ENCODE data around the gene ADGRV1. TPM values are rescaled to one million over a fixed set of nuclear protein-coding genes. Genes with fewer than 3 reads are reported as not detected.
"Not testable (repeated sequence)": the region's sequence is repeated elsewhere in the genome, so short reads cannot be mapped to it uniquely, and the experiment has no call there.

The ADGRV1 gene
- total RNA-seq, 4 donors from 2014 or later: 2.5 to 7.5 (median 4.5) TPM

DNA sequence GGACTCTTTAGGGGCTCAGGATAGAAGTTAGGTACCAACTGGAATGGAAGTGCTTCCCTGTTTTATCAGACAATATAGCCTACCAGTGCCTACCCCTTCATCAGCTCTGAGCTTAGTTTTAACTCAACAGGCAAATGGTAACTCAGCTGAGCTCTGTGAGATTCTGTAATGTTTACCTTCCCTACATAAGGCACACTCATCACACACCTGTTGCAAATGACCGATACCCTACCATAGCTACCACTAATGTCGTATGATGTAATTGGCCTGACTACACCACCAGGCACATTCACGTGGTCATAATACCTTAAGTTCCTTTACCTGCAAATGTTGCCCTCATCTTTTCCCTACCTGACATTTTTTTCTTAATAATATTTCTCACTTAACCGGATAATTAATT lies 254.8 kb downstream of the ADGRV1 start:
- Histone ChIP-seq H3K4me3 (no peak overlapping the region), H3K27ac (no peak overlapping the region), H3K9me3 (no peaks in the 10 kb centered on the region), H3K27me3 (no peaks in the 10 kb centered on the region), H3K4me1 (no peaks in the 10 kb centered on the region), H3K36me3 (no peaks in the 10 kb centered on the region)
- DNase-seq (ENCODE audit: low spot score in 2 of 2): no peak
- 92% methylated on average over 4 of the region's 4 CpGs for WGBS
- no peak for TF ChIP-seq POLR2AphosphoS5 (IDR thresholded peaks at IDR 0.05)

DNA sequence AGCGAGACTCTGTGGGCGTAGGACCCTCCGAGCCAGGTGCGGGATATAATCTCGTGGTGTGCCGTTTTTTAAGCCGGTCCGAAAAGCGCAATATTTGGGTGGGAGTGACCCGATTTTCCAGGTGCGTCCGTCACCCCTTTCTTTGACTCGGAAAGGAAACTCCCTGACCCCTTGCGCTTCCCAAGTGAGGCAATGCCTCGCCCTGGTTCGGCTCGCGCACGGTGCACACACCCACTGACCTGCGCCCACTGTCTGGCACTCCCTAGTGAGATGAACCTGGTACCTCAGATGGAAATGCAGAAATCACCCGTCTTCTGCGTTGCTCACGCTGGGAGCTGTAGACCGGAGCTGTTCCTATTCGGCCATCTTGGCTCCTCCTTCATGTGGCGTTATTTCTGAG lies 263.5 kb downstream of the ADGRV1 start:
- H3K27ac ChIP-seq; H3K36me3 ChIP-seq; H3K9me3 ChIP-seq; H3K4me1 ChIP-seq; H3K4me3 ChIP-seq; H3K27me3 ChIP-seq; DNase-seq (ENCODE audit: low spot score in 2 of 2): not testable (repeated sequence)
- WGBS: 91% methylated on average over 23 of the region's 26 CpGs

DNA sequence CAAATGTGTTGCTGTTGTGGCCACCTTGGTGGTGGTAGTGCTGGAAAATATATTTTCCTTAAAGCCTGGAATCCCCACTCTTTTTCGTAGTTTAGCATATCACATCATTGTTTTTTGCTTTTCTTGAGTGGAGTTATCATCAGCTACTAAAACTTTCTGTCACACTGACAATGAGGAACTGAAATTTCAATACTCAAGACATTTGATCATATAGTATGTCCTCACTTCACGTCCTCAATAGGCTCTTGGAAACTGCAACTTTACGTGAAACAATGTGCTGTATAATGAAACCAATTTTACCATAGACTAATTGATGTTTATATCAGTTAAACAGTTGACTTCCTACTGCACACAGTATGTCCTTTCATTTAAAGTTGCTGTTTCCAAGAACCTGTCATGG lies 265.8 kb downstream of the ADGRV1 start:
- H3K9me3 ChIP-seq: no peaks in the 10 kb centered on the region
- WGBS: 80% methylated on average over 3 of the region's 3 CpGs

DNA sequence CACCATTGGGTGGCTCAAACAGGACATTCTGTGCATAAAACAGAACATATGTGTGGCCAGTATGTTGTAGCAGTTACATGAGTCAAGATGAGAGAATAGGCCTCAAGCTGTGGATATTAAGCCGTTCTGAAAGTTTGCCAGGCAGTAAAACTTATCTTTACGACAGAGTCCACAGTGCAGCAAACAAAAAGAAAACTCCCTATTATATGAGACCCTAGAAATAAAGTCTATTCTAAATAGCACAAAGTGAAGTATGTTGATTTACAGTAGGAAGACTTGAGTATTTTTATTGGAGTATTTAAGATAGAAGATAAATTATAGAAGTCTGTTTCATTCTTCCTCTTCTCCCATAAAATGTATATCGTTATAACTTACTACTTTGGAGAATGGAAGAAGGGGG lies 271.5 kb downstream of the ADGRV1 start:
- TF ChIP-seq, protein P1, sequence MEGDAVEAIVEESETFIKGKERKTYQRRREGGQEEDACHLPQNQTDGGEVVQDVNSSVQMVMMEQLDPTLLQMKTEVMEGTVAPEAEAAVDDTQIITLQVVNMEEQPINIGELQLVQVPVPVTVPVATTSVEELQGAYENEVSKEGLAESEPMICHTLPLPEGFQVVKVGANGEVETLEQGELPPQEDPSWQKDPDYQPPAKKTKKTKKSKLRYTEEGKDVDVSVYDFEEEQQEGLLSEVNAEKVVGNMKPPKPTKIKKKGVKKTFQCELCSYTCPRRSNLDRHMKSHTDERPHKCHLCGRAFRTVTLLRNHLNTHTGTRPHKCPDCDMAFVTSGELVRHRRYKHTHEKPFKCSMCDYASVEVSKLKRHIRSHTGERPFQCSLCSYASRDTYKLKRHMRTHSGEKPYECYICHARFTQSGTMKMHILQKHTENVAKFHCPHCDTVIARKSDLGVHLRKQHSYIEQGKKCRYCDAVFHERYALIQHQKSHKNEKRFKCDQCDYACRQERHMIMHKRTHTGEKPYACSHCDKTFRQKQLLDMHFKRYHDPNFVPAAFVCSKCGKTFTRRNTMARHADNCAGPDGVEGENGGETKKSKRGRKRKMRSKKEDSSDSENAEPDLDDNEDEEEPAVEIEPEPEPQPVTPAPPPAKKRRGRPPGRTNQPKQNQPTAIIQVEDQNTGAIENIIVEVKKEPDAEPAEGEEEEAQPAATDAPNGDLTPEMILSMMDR (IDR thresholded peaks at IDR 0.05): no peak
- no peak for TF ChIP-seq POLR2AphosphoS5 (IDR thresholded peaks at IDR 0.05)
- no peak for TF ChIP-seq EP300 (IDR thresholded peaks at IDR 0.05)
- TF ChIP-seq POLR2A (IDR thresholded peaks at IDR 0.05): no peak
- Histone ChIP-seq H3K36me3 (no peaks in the 10 kb centered on the region), H3K4me1 (no peaks in the 10 kb centered on the region), H3K27me3 (no peaks in the 10 kb centered on the region), H3K27ac (no peak overlapping the region), H3K9me3 (no peaks in the 10 kb centered on the region), H3K4me3 (no peak overlapping the region)
- no peak for DNase-seq (ENCODE audit: low spot score in 2 of 2)
- 54% methylated on average over 3 of the region's 3 CpGs for WGBS

More for the DNA sequence above, 265.8 kb downstream of the ADGRV1 start:
- Histone ChIP-seq H3K4me1 (no peaks in the 10 kb centered on the region), H3K36me3 (no peaks in the 10 kb centered on the region), H3K4me3 (no peak overlapping the region), H3K27ac (no peak overlapping the region), H3K27me3 (no peaks in the 10 kb centered on the region)
- TF ChIP-seq, protein P1 (IDR thresholded peaks at IDR 0.05): no peak
- TF ChIP-seq POLR2AphosphoS5 (IDR thresholded peaks at IDR 0.05) (no peak), EP300 (IDR thresholded peaks at IDR 0.05) (no peak), POLR2A (IDR thresholded peaks at IDR 0.05) (no peak)
- no peak for DNase-seq (ENCODE audit: low spot score in 2 of 2)

DNA sequence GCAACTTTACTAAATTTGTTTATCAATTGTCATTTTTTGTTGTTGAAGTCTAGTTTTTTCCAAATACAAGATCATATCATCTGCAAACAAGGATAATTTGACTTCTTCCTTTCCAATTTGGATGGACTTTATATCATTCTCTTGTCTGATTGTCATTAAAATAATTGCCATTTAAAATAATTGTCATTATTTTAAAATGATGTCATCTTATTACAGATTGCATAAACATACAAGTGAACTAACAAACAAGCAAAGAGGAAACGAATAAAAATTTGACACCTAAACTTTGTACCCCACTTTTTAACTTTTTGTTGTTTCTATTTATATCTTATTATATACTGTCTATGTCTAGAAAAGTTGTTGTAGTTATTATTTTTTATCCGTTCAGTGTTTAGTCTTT lies 275.2 kb downstream of the ADGRV1 start:
- no peak for TF ChIP-seq POLR2AphosphoS5 (IDR thresholded peaks at IDR 0.05)
- TF ChIP-seq POLR2A (IDR thresholded peaks at IDR 0.05): no peak
- no peak for TF ChIP-seq EP300 (IDR thresholded peaks at IDR 0.05)
- TF ChIP-seq, protein P1 (IDR thresholded peaks at IDR 0.05): no peak
- Histone ChIP-seq H3K4me3 (no peak overlapping the region), H3K4me1 (no peaks in the 10 kb centered on the region), H3K9me3 (no peaks in the 10 kb centered on the region), H3K36me3 (no peaks in the 10 kb centered on the region), H3K27me3 (no peaks in the 10 kb centered on the region), H3K27ac (no peak overlapping the region)
- 76% methylated on average over 2 of the region's 2 CpGs for WGBS
- DNase-seq (ENCODE audit: low spot score in 2 of 2): no peak

DNA sequence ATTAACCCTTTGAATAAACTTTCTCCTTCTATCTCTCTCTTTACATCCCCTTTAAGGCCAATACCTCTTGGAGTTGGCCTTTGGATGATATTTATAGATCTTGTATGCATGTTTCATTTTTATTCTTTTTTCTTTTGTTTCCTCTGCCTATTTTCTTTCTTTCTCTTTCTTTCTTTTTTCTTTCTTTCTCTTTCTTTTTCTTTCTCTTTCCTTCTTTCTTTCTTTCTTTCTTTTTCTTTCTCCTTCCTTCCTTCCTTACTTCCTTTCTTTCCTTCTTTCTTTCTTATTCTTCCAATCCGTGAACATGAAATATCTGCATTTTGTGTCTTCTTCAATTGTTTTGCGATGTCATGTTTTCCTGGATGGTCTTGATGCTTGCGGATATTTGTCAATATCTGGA lies 276.1 kb downstream of the ADGRV1 start:
- no peaks in the 10 kb centered on the region for H3K36me3 ChIP-seq
- 97% methylated on average over 3 of the region's 3 CpGs for WGBS
- no peaks in the 10 kb centered on the region for H3K4me1 ChIP-seq
- H3K4me3 ChIP-seq: no peak overlapping the region
- no peaks in the 10 kb centered on the region for H3K9me3 ChIP-seq
- DNase-seq (ENCODE audit: low spot score in 2 of 2): no peak
- no peak overlapping the region for H3K27ac ChIP-seq
- H3K27me3 ChIP-seq: no peaks in the 10 kb centered on the region
- TF ChIP-seq EP300 (IDR thresholded peaks at IDR 0.05): no peak
- TF ChIP-seq POLR2A (IDR thresholded peaks at IDR 0.05): no peak
- TF ChIP-seq POLR2AphosphoS5 (IDR thresholded peaks at IDR 0.05): no peak

DNA sequence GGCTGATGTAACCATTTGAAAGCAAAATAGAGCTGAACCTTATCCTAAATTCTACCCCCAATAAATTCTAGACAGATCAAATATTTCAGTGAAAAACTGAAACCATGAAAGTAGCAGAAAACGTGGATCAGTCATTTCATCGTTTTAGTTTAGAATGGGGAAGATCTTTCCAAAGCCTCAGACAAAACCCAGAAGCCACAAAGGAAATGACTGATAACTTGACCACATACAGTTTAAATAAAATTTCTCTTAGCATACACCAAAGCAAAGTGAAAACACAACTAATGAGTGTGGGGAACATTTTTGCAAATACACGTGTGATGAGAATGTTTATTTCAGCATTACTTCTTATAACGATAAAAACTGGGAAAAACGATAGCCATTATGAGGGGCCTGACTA lies 284.8 kb downstream of the ADGRV1 start:
- Histone ChIP-seq H3K4me3 (no peak overlapping the region), H3K4me1 (no peaks in the 10 kb centered on the region), H3K36me3 (no peaks in the 10 kb centered on the region), H3K9me3 (no peaks in the 10 kb centered on the region), H3K27ac (no peak overlapping the region), H3K27me3 (no peaks in the 10 kb centered on the region)
- WGBS: 78% methylated on average over 5 of the region's 5 CpGs
- TF ChIP-seq POLR2AphosphoS5 (IDR thresholded peaks at IDR 0.05): no peak
- TF ChIP-seq POLR2A (IDR thresholded peaks at IDR 0.05): no peak
- TF ChIP-seq, protein P1 (IDR thresholded peaks at IDR 0.05): no peak
- DNase-seq (ENCODE audit: low spot score in 2 of 2): no peak
